Measurements from ENCODE around the gene KRT3.

GRCh38 chr12:52751795-52752194 lies 44.1 kb downstream of the KRT3 start:
- TF ChIP-seq, protein P1, sequence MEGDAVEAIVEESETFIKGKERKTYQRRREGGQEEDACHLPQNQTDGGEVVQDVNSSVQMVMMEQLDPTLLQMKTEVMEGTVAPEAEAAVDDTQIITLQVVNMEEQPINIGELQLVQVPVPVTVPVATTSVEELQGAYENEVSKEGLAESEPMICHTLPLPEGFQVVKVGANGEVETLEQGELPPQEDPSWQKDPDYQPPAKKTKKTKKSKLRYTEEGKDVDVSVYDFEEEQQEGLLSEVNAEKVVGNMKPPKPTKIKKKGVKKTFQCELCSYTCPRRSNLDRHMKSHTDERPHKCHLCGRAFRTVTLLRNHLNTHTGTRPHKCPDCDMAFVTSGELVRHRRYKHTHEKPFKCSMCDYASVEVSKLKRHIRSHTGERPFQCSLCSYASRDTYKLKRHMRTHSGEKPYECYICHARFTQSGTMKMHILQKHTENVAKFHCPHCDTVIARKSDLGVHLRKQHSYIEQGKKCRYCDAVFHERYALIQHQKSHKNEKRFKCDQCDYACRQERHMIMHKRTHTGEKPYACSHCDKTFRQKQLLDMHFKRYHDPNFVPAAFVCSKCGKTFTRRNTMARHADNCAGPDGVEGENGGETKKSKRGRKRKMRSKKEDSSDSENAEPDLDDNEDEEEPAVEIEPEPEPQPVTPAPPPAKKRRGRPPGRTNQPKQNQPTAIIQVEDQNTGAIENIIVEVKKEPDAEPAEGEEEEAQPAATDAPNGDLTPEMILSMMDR (IDR thresholded peaks at IDR 0.05; ENCODE audit: low read depth, low read length, missing input control) = no peak
- TF ChIP-seq GABPA (IDR thresholded peaks at IDR 0.05 in 1 of 2, conservative IDR thresholded peaks at IDR 0.05 in 1 of 2) = no peak
- no peak for TF ChIP-seq HNF4G (IDR thresholded peaks at IDR 0.05)
- no peak for TF ChIP-seq YY1 (IDR thresholded peaks at IDR 0.05)
- TF ChIP-seq REST (IDR thresholded peaks at IDR 0.05) = no peak
- TF ChIP-seq ZBTB33 (IDR thresholded peaks at IDR 0.05) = no peak
- no peak for TF ChIP-seq HNF4A (conservative IDR thresholded peaks at IDR 0.05)
- TF ChIP-seq EGR1 (IDR thresholded peaks at IDR 0.05; ENCODE audit: low read depth in 2 of 2) = no peak
- no peak for TF ChIP-seq JUND (IDR thresholded peaks at IDR 0.05)
- TF ChIP-seq RAD21 (IDR thresholded peaks at IDR 0.05) = no peak

Measured in liver (tissue), 3 donors.